SJSA1 (cell line): ENCODE data around the gene NCOA3. TPM values are rescaled to one million over a fixed set of nuclear protein-coding genes. Genes with fewer than 3 reads are reported as not detected.
"Not testable (repeated sequence)": the region's sequence is repeated elsewhere in the genome, so short reads cannot be mapped to it uniquely, and the experiment has no call there.

Experiments
- DNase-seq, 2 experiments: peaks; one replicate each; pipeline ENCODE4 v3.0.0-alpha.2; 2015 to 2020; ENCODE audit warnings: low spot score in 2 of 2, low read depth in 1 of 2
- H3K27ac ChIP-seq: fragments of 250-450 bp; sonication (Bioruptor Pico); 2 replicates; pipeline ENCODE4 v1.5.1; 2020; ENCODE audit warnings: mild to moderate bottlenecking, moderate library complexity
- H3K27me3 ChIP-seq: fragments of 250-450 bp; sonication (Bioruptor Pico); replicated peaks from 2 replicates; pipeline ENCODE4 v1.5.1; 2020; ENCODE audit warnings: mild to moderate bottlenecking, moderate library complexity
- H3K36me3 ChIP-seq: fragments of 250-450 bp; sonication (Bioruptor Pico); 2 replicates; pipeline ENCODE4 v1.5.1; 2020; ENCODE audit warnings: mild to moderate bottlenecking
- H3K4me1 ChIP-seq: fragments of 250-450 bp; sonication (Bioruptor Pico); replicated peaks from 2 replicates; pipeline ENCODE4 v1.6.1; 2021; ENCODE audit warnings: mild to moderate bottlenecking
- H3K4me3 ChIP-seq: fragments of 250-450 bp; sonication (Bioruptor Pico); 2 replicates; pipeline ENCODE4 v1.5.1; 2020; ENCODE audit warnings: mild to moderate bottlenecking
- H3K9me3 ChIP-seq: fragments of 250-450 bp; sonication (Bioruptor Pico); replicated peaks from 2 replicates; pipeline ENCODE4 v1.5.1; 2020; ENCODE audit warnings: mild to moderate bottlenecking
- total RNA-seq: library from RNA; depleted of rRNA; stranded (reverse); fragments of >200 nt; shearing (Covaris generic); gene quantifications from 2 replicates; pipeline ENCODE4 v1.2.3, GENCODE V29; 2014

The NCOA3 gene
- total RNA-seq, 1 experiment from 2014 or later = 20.4 TPM

GRCh38 chr20:47461906-47462305 is 39.8 kb upstream of the NCOA3 start:
- H3K27ac ChIP-seq, H3K9me3 ChIP-seq, H3K4me3 ChIP-seq, H3K36me3 ChIP-seq, H3K27me3 ChIP-seq, DNase-seq: not testable (repeated sequence)
- peaks cover 19% of the 10 kb centered on the region for H3K4me1 ChIP-seq

- Histone ChIP-seq H3K27ac (no peak overlapping the region), H3K4me3 (no peak overlapping the region), H3K27me3 (no peaks in the 10 kb centered on the region), H3K4me1 (peaks cover 11% of the 10 kb centered on the region), H3K9me3 (no peaks in the 10 kb centered on the region), H3K36me3 (no peaks in the 10 kb centered on the region)
- peak; percentile 50 to 66 for DNase-seq
These were observed 37.1 kb upstream of the NCOA3 start for GRCh38 chr20:47464380-47465101.

GRCh38 chr20:47465335-47466090 is 36.2 kb upstream of the NCOA3 start:
- Histone ChIP-seq H3K27ac (no peak overlapping the region), H3K9me3 (no peaks in the 10 kb centered on the region), H3K4me1 (peaks cover 11% of the 10 kb centered on the region), H3K4me3 (no peak overlapping the region), H3K27me3 (no peaks in the 10 kb centered on the region), H3K36me3 (no peaks in the 10 kb centered on the region)
- no peak for DNase-seq

- Histone ChIP-seq H3K27ac (no peak overlapping the region), H3K36me3 (no peaks in the 10 kb centered on the region), H3K4me1 (peaks cover 11% of the 10 kb centered on the region), H3K9me3 (no peaks in the 10 kb centered on the region), H3K4me3 (no peak overlapping the region), H3K27me3 (no peaks in the 10 kb centered on the region)
- DNase-seq = no peak
These were observed 35.5 kb upstream of the NCOA3 start for GRCh38 chr20:47466213-47466612.

- no peaks in the 10 kb centered on the region for H3K9me3 ChIP-seq
- H3K4me3 ChIP-seq = no peak overlapping the region
- peaks cover 11% of the 10 kb centered on the region for H3K4me1 ChIP-seq
- H3K36me3 ChIP-seq = no peaks in the 10 kb centered on the region
- DNase-seq = no peak
- no peaks in the 10 kb centered on the region for H3K27me3 ChIP-seq
- H3K27ac ChIP-seq = no peak overlapping the region
These were observed 34.8 kb upstream of the NCOA3 start for GRCh38 chr20:47466704-47467459.

GRCh38 chr20:47468290-47469050 is 33.2 kb upstream of the NCOA3 start:
- no peak overlapping the region for H3K4me3 ChIP-seq
- H3K27ac ChIP-seq = no peak overlapping the region
- H3K36me3 ChIP-seq = no peaks in the 10 kb centered on the region
- DNase-seq = no peak
- H3K27me3 ChIP-seq = no peaks in the 10 kb centered on the region; the same call in 1 of the 2 replicates
- H3K4me1 ChIP-seq = peaks cover 11% of the 10 kb centered on the region
- no peaks in the 10 kb centered on the region for H3K9me3 ChIP-seq

- Histone ChIP-seq H3K4me1 (no peaks in the 10 kb centered on the region), H3K36me3 (no peaks in the 10 kb centered on the region), H3K4me3 (no peak overlapping the region), H3K9me3 (no peaks in the 10 kb centered on the region), H3K27me3 (no peaks in the 10 kb centered on the region; the same call in 1 of the 2 replicates), H3K27ac (no peak overlapping the region)
- DNase-seq = no peak
These were observed 26.2 kb upstream of the NCOA3 start for GRCh38 chr20:47475419-47476044.

GRCh38 chr20:47476452-47476851 is 25.2 kb upstream of the NCOA3 start:
- H3K4me3 ChIP-seq = no peak overlapping the region
- no peaks in the 10 kb centered on the region for H3K9me3 ChIP-seq
- H3K27me3 ChIP-seq = no peaks in the 10 kb centered on the region; the same call in 1 of the 2 replicates
- no peak for DNase-seq
- H3K36me3 ChIP-seq = no peaks in the 10 kb centered on the region
- no peaks in the 10 kb centered on the region for H3K4me1 ChIP-seq
- no peak overlapping the region for H3K27ac ChIP-seq

- no peaks in the 10 kb centered on the region for H3K36me3 ChIP-seq
- H3K9me3 ChIP-seq = no peaks in the 10 kb centered on the region
- H3K27me3 ChIP-seq = no peaks in the 10 kb centered on the region
- H3K4me3 ChIP-seq = no peak overlapping the region
- DNase-seq = no peak
- no peaks in the 10 kb centered on the region for H3K4me1 ChIP-seq
- no peak overlapping the region for H3K27ac ChIP-seq
These were observed 22.6 kb upstream of the NCOA3 start for GRCh38 chr20:47479093-47479492.

- DNase-seq = no peak
- no peak overlapping the region for H3K27ac ChIP-seq
- H3K27me3 ChIP-seq = no peaks in the 10 kb centered on the region
- no peaks in the 10 kb centered on the region for H3K36me3 ChIP-seq
- no peaks in the 10 kb centered on the region for H3K4me1 ChIP-seq
- no peak overlapping the region for H3K4me3 ChIP-seq
- H3K9me3 ChIP-seq = no peaks in the 10 kb centered on the region
These were observed 22.2 kb upstream of the NCOA3 start for GRCh38 chr20:47479506-47479905.

- Histone ChIP-seq H3K36me3 (no peaks in the 10 kb centered on the region), H3K9me3 (no peaks in the 10 kb centered on the region), H3K27ac (no peak overlapping the region), H3K27me3 (no peaks in the 10 kb centered on the region), H3K4me3 (no peak overlapping the region), H3K4me1 (no peaks in the 10 kb centered on the region)
- DNase-seq = no peak
These were observed 21.4 kb upstream of the NCOA3 start for GRCh38 chr20:47480239-47480638.

- no peak overlapping the region for H3K4me3 ChIP-seq
- no peak for DNase-seq
- no peaks in the 10 kb centered on the region for H3K4me1 ChIP-seq
- no peaks in the 10 kb centered on the region for H3K9me3 ChIP-seq
- no peak overlapping the region for H3K27ac ChIP-seq
- no peaks in the 10 kb centered on the region for H3K36me3 ChIP-seq
- no peaks in the 10 kb centered on the region for H3K27me3 ChIP-seq
These were observed 21.0 kb upstream of the NCOA3 start for GRCh38 chr20:47480705-47481104.
